ENCODE measurements around the gene RABGAP1. TPM values are rescaled to one million over a fixed set of nuclear protein-coding genes. Genes with fewer than 3 reads are reported as not detected.
"Not testable (repeated sequence)": the region's sequence is repeated elsewhere in the genome, so short reads cannot be mapped to it uniquely, and the experiment has no call there.

The RABGAP1 gene
- polyA plus RNA-seq (ENCODE audit: insufficient read depth in 1 of 5, insufficient read length in 5 of 5, low replicate concordance in 1 of 5), result 10 to 100 TPM; 58.5 to 89.0 (median 77.3) TPM
- long read RNA-seq, donor 1, full-length matches to known transcripts, result 4 of 66 reads
- long read RNA-seq, donor 1, partial matches to known transcripts, result 62 of 66 reads
- long read RNA-seq, donor 1, other reads (novel, unspliced or antisense), result 0 of 66 reads
- long read RNA-seq, donor 2, full-length matches to known transcripts, result 1 of 1 reads
- long read RNA-seq, donor 2, partial matches to known transcripts, result 0 of 1 reads
- long read RNA-seq, donor 2, other reads (novel, unspliced or antisense), result 0 of 1 reads
- long read RNA-seq, donor 3, partial matches to known transcripts, result 228 of 229 reads
- long read RNA-seq, donor 3, other reads (novel, unspliced or antisense), result 0 of 229 reads
- long read RNA-seq, donor 4, partial matches to known transcripts, result 0 of 3 reads
- long read RNA-seq, donor 4, other reads (novel, unspliced or antisense), result 0 of 3 reads
- long read RNA-seq, donor 5, full-length matches to known transcripts, result 2 of 86 reads
- long read RNA-seq, donor 5, partial matches to known transcripts, result 84 of 86 reads
- long read RNA-seq, donor 5, other reads (novel, unspliced or antisense), result 0 of 86 reads
- long read RNA-seq, donor 6, full-length matches to known transcripts, result 3 of 3 reads
- long read RNA-seq, donor 6, partial matches to known transcripts, result 0 of 3 reads
- long read RNA-seq, donor 6, other reads (novel, unspliced or antisense), result 0 of 3 reads
- long read RNA-seq, donor 7, full-length matches to known transcripts, result 2 of 7 reads
- long read RNA-seq, donor 7, partial matches to known transcripts, result 5 of 7 reads
- long read RNA-seq, donor 7, other reads (novel, unspliced or antisense), result 0 of 7 reads
- long read RNA-seq, donor 8, result 0 reads

DNA sequence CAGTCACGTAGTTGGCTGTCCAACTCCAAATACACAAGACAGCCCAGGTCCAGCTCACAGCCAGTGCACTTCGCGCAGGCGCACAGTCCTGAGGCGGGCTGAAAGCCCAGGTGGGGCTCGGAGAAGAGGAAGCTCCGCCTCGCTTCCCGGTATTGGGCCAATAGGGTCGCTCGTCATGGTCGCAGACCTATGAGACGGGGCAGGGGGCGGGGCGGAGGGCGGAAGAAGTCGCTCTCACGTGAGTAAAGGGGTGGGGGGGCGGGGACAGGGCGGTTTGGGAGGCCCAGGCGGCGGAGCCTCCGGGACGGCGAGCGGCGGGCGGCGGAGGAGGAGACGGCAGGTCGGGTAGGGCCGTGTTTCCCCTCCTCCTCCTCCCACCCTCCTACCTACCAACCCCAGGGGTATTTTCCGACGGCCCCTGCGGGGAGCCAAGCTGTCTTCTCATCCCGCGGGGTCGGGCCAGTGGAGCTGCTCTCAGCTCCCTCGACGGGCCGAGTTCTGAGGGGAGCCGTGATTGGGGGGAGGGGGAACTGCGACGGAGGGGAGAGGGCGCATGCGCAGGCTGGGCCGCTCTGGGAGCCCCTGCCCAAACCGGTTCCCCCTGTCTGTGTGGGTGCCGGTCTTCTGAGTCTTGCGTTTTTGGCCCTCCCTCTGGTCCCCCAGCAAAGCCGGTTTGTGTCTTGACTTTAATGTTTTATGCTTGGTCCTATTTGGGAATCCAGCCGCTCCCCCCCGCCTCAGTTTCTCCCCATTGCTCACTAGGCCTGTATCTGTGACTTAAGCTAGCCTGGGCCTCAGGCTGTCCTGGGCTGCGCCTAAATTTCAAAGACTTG lies at the start of gene RABGAP1:
RABGAP1 (plus strand) TSS at position 272 of the 833 bp plus-strand sequence. CDS start 16,040 bp downstream, outside the sequence.
- DNase-seq, result peak; percentile 97 to 98

GRCh38 chr9:122897969-122898368 lies 42.9 kb upstream of the RABGAP1 start:
- DNase-seq, result no peak

DNA sequence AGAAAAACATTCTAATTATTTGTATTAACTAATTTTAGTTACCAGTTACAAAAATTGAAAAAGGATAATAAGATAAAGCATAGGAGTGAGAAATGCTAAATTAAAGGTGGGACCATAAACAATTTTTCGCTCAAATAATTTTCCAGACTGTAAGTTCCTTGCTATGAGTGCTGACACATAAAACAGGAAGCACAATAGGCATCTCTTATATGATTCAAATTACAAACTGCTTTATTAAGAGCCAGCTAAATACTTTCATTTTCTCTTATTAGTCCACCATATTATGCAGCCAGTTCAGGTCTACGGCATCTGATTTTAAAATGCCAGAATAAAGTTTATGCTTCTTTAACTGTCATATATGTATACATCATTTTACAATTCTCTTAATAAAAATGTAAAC lies 40.0 kb upstream of the RABGAP1 start:
- DNase-seq, result no peak

DNA sequence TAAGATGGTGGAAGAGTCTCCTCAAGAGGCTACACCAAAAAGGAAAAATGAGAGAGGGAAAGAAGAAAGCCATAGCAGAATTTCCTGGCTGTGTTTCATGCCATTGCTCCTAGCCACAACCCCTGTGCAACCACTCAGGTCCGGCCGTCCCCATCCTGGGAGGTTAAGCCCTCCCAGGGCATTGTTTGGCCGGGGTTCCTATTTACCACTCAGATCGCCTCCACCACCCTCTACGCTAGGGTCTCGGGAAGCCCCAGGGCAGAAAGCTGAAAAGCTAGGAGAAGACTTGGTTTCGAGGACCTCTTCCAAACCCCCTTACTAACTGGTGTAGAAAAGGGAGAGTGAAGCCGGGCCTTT lies 36.4 kb upstream of the RABGAP1 start:
- DNase-seq, result peak; percentile 10 to 38

GRCh38 chr9:122904823-122905710 lies 35.8 kb upstream of the RABGAP1 start, which contains the start of gene RC3H2:
RC3H2 (minus strand) TSS chr9:122905359; CDS start chr9:122897509, 7,850 bp downstream.
- peak; percentile 98 to 99 for DNase-seq

- DNase-seq, result not testable (repeated sequence)
Measured at GRCh38 chr9:122906122-122906521, 34.7 kb upstream of the RABGAP1 start.

- DNase-seq, result no peak
Measured at GRCh38 chr9:122912671-122912963, 28.2 kb upstream of the RABGAP1 start.

GRCh38 chr9:122912964-122913673 lies 27.7 kb upstream of the RABGAP1 start, which contains the start of gene ZBTB6:
ZBTB6 (minus strand) TSS chr9:122913323; CDS start chr9:122912072, 1,251 bp downstream.
- DNase-seq, result peak; percentile 73

DNA sequence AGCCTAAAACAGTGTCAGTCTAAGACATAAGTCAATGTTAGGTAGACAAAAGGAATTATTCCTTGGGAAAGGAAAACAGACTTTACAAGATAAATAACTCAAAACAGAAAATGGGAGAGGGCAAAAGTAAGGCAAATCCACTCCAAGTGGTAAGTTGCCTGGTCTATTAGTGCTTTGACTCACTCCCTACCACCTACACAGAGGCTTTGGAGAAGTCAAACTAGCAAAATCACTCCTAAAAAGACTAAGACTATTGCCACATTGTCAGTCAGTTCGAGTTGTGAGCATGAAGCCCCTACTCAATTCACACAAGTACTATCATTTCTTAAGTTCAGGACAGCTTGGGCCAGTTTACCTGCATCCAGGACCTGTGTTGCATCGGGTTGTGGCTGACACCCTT lies 22.5 kb upstream of the RABGAP1 start:
- DNase-seq, result no peak

DNA sequence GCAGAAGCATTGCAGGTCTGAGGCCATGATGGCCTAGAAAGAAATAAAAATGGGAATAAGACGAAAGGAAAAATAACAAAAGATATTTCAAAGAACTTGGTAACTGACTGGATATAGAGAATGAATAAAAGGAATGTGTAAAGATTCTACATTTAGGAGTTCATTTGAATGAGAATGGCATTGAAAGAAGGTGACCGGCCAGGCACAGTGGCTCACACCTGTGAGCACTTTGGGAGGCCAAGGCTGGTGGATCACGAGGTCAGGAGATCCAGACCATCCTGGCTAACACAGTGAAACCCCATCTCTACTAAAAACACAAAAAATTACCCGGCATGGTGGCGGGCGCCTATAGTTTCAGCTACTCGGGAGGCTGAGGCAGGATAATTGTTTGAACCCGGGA lies 18.1 kb upstream of the RABGAP1 start:
- no peak for DNase-seq

GRCh38 chr9:122923947-122924346 lies 16.9 kb upstream of the RABGAP1 start:
- DNase-seq, result no peak

DNA sequence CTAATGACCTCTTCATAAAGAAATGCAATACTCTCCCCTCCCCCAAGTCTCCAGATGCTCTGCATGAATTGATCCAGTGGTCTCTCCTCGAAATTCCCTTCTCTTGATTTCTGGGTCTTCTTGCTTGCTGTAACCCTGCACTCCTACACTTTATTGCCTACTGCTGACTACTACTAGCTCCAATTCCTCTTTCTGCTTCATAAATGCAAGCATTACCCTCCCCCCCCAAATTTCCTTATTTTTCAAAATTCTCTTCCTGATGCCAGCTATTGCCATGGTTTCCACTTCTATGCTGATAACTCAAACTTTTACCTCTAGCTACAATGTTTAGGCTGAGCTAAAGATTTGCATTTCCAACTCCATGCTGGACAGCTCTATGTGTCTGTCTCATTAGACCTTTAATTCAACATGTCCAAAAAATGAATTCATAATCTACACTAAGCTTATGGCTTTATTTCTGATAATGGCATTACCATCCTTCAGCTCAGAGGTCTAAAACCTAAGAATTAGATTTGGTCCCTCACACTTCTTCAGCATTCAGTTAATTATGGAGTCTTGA lies 10.9 kb upstream of the RABGAP1 start:
- DNase-seq, result no peak

- DNase-seq, result no peak
Measured at GRCh38 chr9:122930541-122931225, 10.1 kb upstream of the RABGAP1 start.

DNA sequence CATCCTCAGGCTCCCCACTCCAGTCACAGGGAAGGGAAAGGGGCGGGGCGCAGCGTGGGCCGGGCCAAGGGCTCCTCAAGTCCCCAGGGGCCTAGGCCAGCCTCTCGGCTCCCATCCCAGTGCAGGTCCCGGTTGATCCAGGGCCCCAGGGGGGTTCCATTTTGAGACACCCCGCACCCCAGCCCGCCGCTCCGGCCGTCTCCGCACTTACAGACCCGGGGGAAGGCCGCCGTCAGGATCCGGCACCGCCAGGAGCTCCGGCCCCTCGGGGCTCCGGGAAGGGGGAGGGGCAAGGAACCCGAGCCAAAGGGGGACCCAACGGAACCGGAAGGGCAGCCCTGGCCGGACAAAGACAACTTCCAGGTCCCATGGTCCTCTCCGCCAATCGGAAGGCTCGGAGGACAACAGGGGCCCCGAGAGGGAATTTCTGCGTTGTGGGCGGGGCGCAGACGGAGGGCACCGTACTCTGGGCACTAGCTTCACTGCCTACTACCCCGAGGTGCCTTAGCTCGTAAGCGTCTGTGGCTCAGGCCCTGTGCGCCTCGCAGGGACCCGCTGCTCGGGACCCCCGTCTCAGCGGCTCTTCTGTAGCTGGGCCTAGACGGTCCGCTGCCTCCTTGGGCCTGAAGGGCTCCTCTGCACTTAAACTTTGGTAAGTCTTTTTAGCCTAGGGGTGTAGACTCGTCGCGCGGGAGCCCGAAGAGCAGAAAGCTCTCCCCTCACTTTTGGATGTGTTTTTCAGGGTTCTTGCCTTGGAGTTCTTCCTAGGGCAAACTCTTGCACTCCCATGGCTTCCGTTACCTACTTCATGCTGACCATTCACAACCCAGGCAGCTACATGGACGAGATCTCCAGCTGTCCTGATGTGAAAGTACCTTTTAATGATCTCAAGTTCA lies 9.3 kb upstream of the RABGAP1 start, which contains the start of gene ZBTB26:
ZBTB26 (minus strand) TSS at position 287 of the 896 bp plus-strand sequence. CDS start 11,578 bp downstream, outside the sequence.
- DNase-seq, result peak; percentile 90

DNA sequence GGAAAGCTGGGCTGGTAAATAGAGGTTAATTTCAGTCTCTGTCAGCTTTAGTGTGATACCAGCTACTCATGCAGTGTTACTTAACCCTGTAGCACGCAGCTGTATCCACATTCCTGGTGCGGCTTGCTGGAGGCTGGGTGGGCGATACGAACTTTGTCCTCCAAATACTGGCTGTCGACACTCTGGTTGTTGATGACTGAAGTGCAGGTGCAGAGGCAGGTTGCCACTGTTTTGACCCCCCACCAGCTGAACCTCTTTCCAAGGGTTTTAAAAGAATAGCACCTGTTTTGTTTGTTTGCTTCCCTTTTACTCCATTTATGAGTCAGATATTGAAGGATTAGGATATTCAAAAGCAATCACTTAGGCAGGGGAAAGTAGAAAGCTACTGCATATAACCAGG lies 4.4 kb upstream of the RABGAP1 start:
- no peak for DNase-seq

GRCh38 chr9:122936883-122937282 lies 3.9 kb upstream of the RABGAP1 start:
- no peak for DNase-seq

DNA sequence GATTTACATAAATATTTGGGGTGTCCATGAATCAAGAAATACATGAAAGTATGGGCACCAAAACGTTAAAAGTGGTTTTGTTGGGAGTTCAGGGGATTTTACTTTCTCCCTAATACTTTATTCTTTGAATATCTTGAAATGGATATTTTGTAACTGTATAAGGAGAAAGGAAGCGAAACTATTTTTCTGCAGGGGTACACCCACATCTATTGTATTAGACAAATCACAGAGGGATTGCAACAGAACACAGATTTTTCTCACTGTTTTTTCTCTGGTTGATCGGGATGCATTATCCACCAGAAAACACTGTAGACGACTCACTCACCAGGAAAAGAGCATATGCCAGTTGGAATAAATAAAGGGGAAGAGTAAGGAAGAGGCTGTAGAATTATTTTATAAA lies 1.2 kb upstream of the RABGAP1 start:
- no peak for DNase-seq

GRCh38 chr9:122940454-122940748 lies 419 bp upstream of the RABGAP1 start:
- no peak for DNase-seq

Data from right lung (tissue), 10 donors.